ENCODE measurements around the gene METTL13. TPM values are rescaled to one million over a fixed set of nuclear protein-coding genes. Genes with fewer than 3 reads are reported as not detected.

METTL13 gene
- total RNA-seq, 2 donors from 2014 or later, result 9.2 to 13.5 TPM

- H3K27ac ChIP-seq, result peak overlapping the region in 3 of 4 donors; percentile 87 to 93 (median 90)
- no peaks in the 10 kb centered on the region for H3K9me3 ChIP-seq
- TF ChIP-seq POLR2A (IDR thresholded peaks at IDR 0.05) (no peak), CTCF (IDR thresholded peaks at IDR 0.05) (no peak)
- intact Hi-C loops (cut with DNase I), result no loop called here
- H3K36me3 ChIP-seq (replicated peaks in 1 of 2; ENCODE audit: insufficient read depth in 1 of 2, low read depth in 2 of 2), result no peaks in the 10 kb centered on the region
- no peaks in the 10 kb centered on the region for H3K27me3 ChIP-seq
- H3K4me3 ChIP-seq, result no peak overlapping the region
- ATAC-seq (no peak), DNase-seq (no peak)
- 34 to 44% methylated on average over 8 of the region's 8 CpGs for WGBS, 2 donors
- peaks cover 19% of the 10 kb centered on the region for H3K4me1 ChIP-seq
Measured at GRCh38 chr1:171743081-171743870, 38.2 kb upstream of the METTL13 start.

- Histone ChIP-seq H3K9me3 (no peaks in the 10 kb centered on the region), H3K27ac (no peak overlapping the region), H3K36me3 (replicated peaks in 1 of 2; ENCODE audit: insufficient read depth in 1 of 2, low read depth in 2 of 2) (no peaks in the 10 kb centered on the region), H3K27me3 (no peaks in the 10 kb centered on the region), H3K4me3 (no peak overlapping the region), H3K4me1 (peaks cover 19% of the 10 kb centered on the region)
- DNase-seq (no peak), ATAC-seq (no peak)
- 91 to 96% methylated on average over 8 of the region's 8 CpGs for WGBS, 2 donors
- intact Hi-C loops (cut with DNase I), result no loop called here
- TF ChIP-seq CTCF (IDR thresholded peaks at IDR 0.05) (no peak), POLR2A (IDR thresholded peaks at IDR 0.05) (no peak)
Measured at GRCh38 chr1:171744986-171745385, 36.5 kb upstream of the METTL13 start.

- no peaks in the 10 kb centered on the region for H3K27me3 ChIP-seq
- intact Hi-C loops (cut with DNase I), result no loop called here
- ATAC-seq (no peak), DNase-seq (no peak)
- H3K36me3 ChIP-seq (replicated peaks in 1 of 2; ENCODE audit: insufficient read depth in 1 of 2, low read depth in 2 of 2), result no peaks in the 10 kb centered on the region
- TF ChIP-seq CTCF (IDR thresholded peaks at IDR 0.05) (no peak), POLR2A (IDR thresholded peaks at IDR 0.05) (no peak)
- H3K4me3 ChIP-seq, result no peak overlapping the region
- no peaks in the 10 kb centered on the region for H3K9me3 ChIP-seq
- 55 to 57% methylated on average over 3 of the region's 3 CpGs for WGBS, 2 donors
- no peaks in the 10 kb centered on the region for H3K4me1 ChIP-seq
- H3K27ac ChIP-seq, result no peak overlapping the region
Measured at GRCh38 chr1:171748651-171749050, 32.8 kb upstream of the METTL13 start.

GRCh38 chr1:171751221-171751620, 30.2 kb upstream of the METTL13 start:
- TF ChIP-seq CTCF (IDR thresholded peaks at IDR 0.05), result no peak
- no peak for TF ChIP-seq POLR2A (IDR thresholded peaks at IDR 0.05)
- ATAC-seq (no peak), DNase-seq (no peak)
- 92 to 95% methylated on average over 6 of the region's 6 CpGs for WGBS, 2 donors
- H3K27me3 ChIP-seq, result no peaks in the 10 kb centered on the region
- no peaks in the 10 kb centered on the region for H3K9me3 ChIP-seq
- no peak overlapping the region for H3K27ac ChIP-seq
- no peaks in the 10 kb centered on the region for H3K4me1 ChIP-seq
- no peaks in the 10 kb centered on the region for H3K36me3 ChIP-seq (replicated peaks in 1 of 2; ENCODE audit: insufficient read depth in 1 of 2, low read depth in 2 of 2)
- no peak overlapping the region for H3K4me3 ChIP-seq
- intact Hi-C loops (cut with DNase I), result no loop called here

GRCh38 chr1:171753182-171753581, 28.3 kb upstream of the METTL13 start:
- intact Hi-C loops (cut with DNase I), result no loop called here
- Histone ChIP-seq H3K4me3 (no peak overlapping the region), H3K9me3 (no peaks in the 10 kb centered on the region), H3K36me3 (replicated peaks in 1 of 2; ENCODE audit: insufficient read depth in 1 of 2, low read depth in 2 of 2) (no peaks in the 10 kb centered on the region), H3K27ac (no peak overlapping the region), H3K27me3 (no peaks in the 10 kb centered on the region), H3K4me1 (no peaks in the 10 kb centered on the region)
- ATAC-seq, result no peak
- no peak for TF ChIP-seq CTCF (IDR thresholded peaks at IDR 0.05)
- 78 to 81% methylated on average over 2 of the region's 2 CpGs for WGBS, 2 donors
- no peak for DNase-seq

Measured in body of pancreas (tissue), 4 donors.